Smooth muscle cell (in vitro differentiated cells): Measurements from ENCODE around the gene TRIM15. TPM values are rescaled to one million over a fixed set of nuclear protein-coding genes. Genes with fewer than 3 reads are reported as not detected.

ENCODE experiments used
- DNase-seq: peaks from one replicate; lab custom pipeline; 2025; ENCODE audit not compliant: unreplicated experiment; lab: John Stamatoyannopoulos, UW
- H2AFZ ChIP-seq: fragments of 200-600 bp; sonication (generic); 2 replicates; pipeline ENCODE4 v1.6.0; 2016; ENCODE audit warnings: antibody characterized with exemption, low read depth, mild to moderate bottlenecking
- H3F3A ChIP-seq: fragments of 200-600 bp; sonication (generic); 2 replicates; pipeline ENCODE4 v1.6.0; 2017; ENCODE audit warnings: antibody characterized with exemption, low read depth
- H3K27ac ChIP-seq: fragments of 200-600 bp; sonication (generic); 2 replicates; pipeline ENCODE4 v1.5.1; 2016; ENCODE audit warnings: low read depth, mild to moderate bottlenecking
- H3K27me3 ChIP-seq: fragments of 200-600 bp; sonication (generic); 2 replicates; pipeline ENCODE4 v1.6.1; 2016; ENCODE audit warnings: low read depth, mild to moderate bottlenecking
- H3K36me3 ChIP-seq: fragments of 200-600 bp; sonication (generic); 2 replicates; pipeline ENCODE4 v1.5.1; 2016; ENCODE audit warnings: low read depth
- H3K4me1 ChIP-seq: fragments of 200-600 bp; sonication (generic); 2 replicates; pipeline ENCODE4 v1.5.1; 2016; ENCODE audit warnings: low read depth
- H3K4me2 ChIP-seq: fragments of 200-600 bp; sonication (generic); 2 replicates; pipeline ENCODE4 v1.6.0; 2016; ENCODE audit warnings: mild to moderate bottlenecking
- H3K4me3 ChIP-seq: fragments of 200-600 bp; sonication (generic); 2 replicates; pipeline ENCODE4 v1.5.1; 2016; ENCODE audit warnings: mild to moderate bottlenecking
- H3K79me2 ChIP-seq: fragments of 200-600 bp; sonication (generic); 2 replicates; pipeline ENCODE4 v1.6.0; 2016; ENCODE audit warnings: low read depth, mild to moderate bottlenecking
- H3K9ac ChIP-seq: fragments of 200-600 bp; sonication (generic); 2 replicates; pipeline ENCODE4 v1.6.0; 2016; ENCODE audit warnings: low read depth
- H3K9me3 ChIP-seq: fragments of 200-600 bp; sonication (generic); replicated peaks from 2 replicates; pipeline ENCODE4 v1.5.1; 2016; ENCODE audit warnings: low read depth
- H4K20me1 ChIP-seq: fragments of 200-600 bp; sonication (generic); 2 replicates; pipeline ENCODE4 v1.6.0; 2016; ENCODE audit warnings: low read depth
- WGBS: methylation state at CpG from one replicate; pipeline ENCODE4 v1.1.7; 2016; ENCODE audit warnings: low lambda C conversion rate; 5-methylcytosine and 5-hydroxymethylcytosine counted together
- polyA plus RNA-seq: library from polyadenylated mRNA; unstranded; fragments of >200 nt; fragmentation: Nextera tagmentation; extraction: Ambion mirVana; gene quantifications from 2 replicates; pipeline ENCODE4 v1.2.1, GENCODE V29; 2016
- total RNA-seq: library from RNA; depleted of rRNA; stranded (reverse); fragments of >200 nt; gene quantifications from 2 replicates; pipeline ENCODE4 v1.2.3, GENCODE V29; 2014
- TF ChIP-seq, protein P1 (sequence below): fragments of 200-600 bp; sonication (generic); IDR thresholded peaks from 2 replicates; pipeline ENCODE4 v1.5.1; 2017; ENCODE audit warnings: borderline replicate concordance, mild to moderate bottlenecking, antibody characterized with exemption; ENCODE audit not compliant: insufficient read depth, poor library complexity, severe bottlenecking

TRIM15 gene
- total and polyA plus RNA-seq, 2 experiments from 2014 or later: not detected

GRCh38 chr6:30204116-30204515 lies 40.8 kb downstream of the TRIM15 start:
- WGBS: 100% methylated on average over 1 of the region's 1 CpG
- Histone ChIP-seq H3K4me1 (peaks cover 12% of the 10 kb centered on the region), H3K9me3 (no peaks in the 10 kb centered on the region), H3K4me2 (no peak overlapping the region), H4K20me1 (peaks cover 98% of the 10 kb centered on the region), H3K79me2 (peaks cover 82% of the 10 kb centered on the region), H3K27ac (no peak overlapping the region), H3K27me3 (no peaks in the 10 kb centered on the region), H3K36me3 (no peaks in the 10 kb centered on the region), H3F3A (no peaks in the 10 kb centered on the region), H2AFZ (no peak overlapping the region), H3K4me3 (no peak overlapping the region), H3K9ac (no peak overlapping the region)
- DNase-seq: no peak
- TF ChIP-seq, protein P1, sequence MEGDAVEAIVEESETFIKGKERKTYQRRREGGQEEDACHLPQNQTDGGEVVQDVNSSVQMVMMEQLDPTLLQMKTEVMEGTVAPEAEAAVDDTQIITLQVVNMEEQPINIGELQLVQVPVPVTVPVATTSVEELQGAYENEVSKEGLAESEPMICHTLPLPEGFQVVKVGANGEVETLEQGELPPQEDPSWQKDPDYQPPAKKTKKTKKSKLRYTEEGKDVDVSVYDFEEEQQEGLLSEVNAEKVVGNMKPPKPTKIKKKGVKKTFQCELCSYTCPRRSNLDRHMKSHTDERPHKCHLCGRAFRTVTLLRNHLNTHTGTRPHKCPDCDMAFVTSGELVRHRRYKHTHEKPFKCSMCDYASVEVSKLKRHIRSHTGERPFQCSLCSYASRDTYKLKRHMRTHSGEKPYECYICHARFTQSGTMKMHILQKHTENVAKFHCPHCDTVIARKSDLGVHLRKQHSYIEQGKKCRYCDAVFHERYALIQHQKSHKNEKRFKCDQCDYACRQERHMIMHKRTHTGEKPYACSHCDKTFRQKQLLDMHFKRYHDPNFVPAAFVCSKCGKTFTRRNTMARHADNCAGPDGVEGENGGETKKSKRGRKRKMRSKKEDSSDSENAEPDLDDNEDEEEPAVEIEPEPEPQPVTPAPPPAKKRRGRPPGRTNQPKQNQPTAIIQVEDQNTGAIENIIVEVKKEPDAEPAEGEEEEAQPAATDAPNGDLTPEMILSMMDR: no peak

- Histone ChIP-seq H3K79me2 (peaks cover 91% of the 10 kb centered on the region), H3F3A (no peaks in the 10 kb centered on the region), H4K20me1 (peaks cover 100% of the 10 kb centered on the region), H3K4me2 (no peak overlapping the region), H3K9me3 (no peaks in the 10 kb centered on the region), H3K36me3 (no peaks in the 10 kb centered on the region), H3K27me3 (no peaks in the 10 kb centered on the region), H3K27ac (no peak overlapping the region), H3K4me3 (no peak overlapping the region), H3K9ac (no peak overlapping the region), H3K4me1 (peaks cover 17% of the 10 kb centered on the region), H2AFZ (no peak overlapping the region)
- 75% methylated on average over 7 of the region's 7 CpGs for WGBS
- DNase-seq: no peak
- TF ChIP-seq, protein P1: no peak
Measured at GRCh38 chr6:30206152-30206551, 42.8 kb downstream of the TRIM15 start.

DNA sequence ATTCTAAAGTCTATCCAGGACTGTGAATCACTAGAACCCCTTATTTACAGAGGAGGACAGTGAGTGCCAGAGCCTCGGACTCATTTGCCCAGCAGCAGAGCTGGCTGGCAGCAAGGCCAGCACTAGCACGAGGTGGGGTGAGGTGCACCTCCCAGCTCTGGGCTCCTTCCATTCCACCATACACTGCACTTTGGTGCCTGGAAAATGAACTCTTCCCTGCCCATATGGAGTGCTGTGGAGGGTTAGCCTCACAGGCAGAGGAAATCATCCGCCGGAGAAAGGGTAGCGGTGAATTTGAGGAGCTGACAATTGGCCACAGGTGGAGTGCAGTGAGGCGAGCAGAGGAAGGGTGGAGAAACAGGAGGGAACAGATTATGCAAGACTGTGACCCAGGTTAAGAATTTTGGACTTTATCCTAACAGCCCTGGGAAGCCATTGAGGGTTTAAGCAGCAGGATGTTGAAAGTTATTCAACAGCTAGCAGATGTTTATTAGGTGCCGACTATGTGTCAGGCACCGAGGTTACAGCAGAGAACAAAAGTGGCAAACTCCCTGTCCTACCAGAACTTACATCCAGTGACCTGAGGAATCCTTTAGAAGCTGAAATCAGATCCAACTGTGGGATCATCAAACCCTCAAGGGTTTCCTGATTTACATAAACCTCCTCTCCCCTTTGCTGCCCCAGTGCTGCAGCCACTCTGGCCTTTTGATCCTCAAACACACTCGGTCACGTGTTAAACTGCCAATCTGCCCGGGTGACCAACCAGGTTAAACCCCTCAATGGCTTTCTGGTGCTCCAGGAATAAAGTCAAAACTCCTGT lies 43.7 kb downstream of the TRIM15 start:
- Histone ChIP-seq H3K79me2 (peaks cover 91% of the 10 kb centered on the region), H3K9me3 (no peaks in the 10 kb centered on the region), H3K9ac (no peak overlapping the region), H2AFZ (no peak overlapping the region), H3K27me3 (no peaks in the 10 kb centered on the region), H3F3A (no peaks in the 10 kb centered on the region), H3K4me2 (no peak overlapping the region), H4K20me1 (peaks cover 100% of the 10 kb centered on the region), H3K27ac (no peak overlapping the region), H3K36me3 (no peaks in the 10 kb centered on the region), H3K4me1 (peaks cover 25% of the 10 kb centered on the region), H3K4me3 (no peak overlapping the region)
- TF ChIP-seq, protein P1: no peak
- WGBS: 64% methylated on average over 11 of the region's 11 CpGs
- no peak for DNase-seq
